GM12872 (cell line): ENCODE results near the gene KLHL29.

Source experiments
- TF ChIP-seq, protein P1 (sequence below): IDR thresholded peaks from 3 replicates; pipeline ENCODE4 v1.5.1; 2011; ENCODE audit warnings: low read depth, mild to moderate bottlenecking, low read length, moderate library complexity; ENCODE audit not compliant: insufficient read depth

KLHL29 gene

GRCh38 chr2:23584054-23584745 lies 199.2 kb downstream of the KLHL29 start:
- TF ChIP-seq, protein P1, sequence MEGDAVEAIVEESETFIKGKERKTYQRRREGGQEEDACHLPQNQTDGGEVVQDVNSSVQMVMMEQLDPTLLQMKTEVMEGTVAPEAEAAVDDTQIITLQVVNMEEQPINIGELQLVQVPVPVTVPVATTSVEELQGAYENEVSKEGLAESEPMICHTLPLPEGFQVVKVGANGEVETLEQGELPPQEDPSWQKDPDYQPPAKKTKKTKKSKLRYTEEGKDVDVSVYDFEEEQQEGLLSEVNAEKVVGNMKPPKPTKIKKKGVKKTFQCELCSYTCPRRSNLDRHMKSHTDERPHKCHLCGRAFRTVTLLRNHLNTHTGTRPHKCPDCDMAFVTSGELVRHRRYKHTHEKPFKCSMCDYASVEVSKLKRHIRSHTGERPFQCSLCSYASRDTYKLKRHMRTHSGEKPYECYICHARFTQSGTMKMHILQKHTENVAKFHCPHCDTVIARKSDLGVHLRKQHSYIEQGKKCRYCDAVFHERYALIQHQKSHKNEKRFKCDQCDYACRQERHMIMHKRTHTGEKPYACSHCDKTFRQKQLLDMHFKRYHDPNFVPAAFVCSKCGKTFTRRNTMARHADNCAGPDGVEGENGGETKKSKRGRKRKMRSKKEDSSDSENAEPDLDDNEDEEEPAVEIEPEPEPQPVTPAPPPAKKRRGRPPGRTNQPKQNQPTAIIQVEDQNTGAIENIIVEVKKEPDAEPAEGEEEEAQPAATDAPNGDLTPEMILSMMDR = no peak

DNA sequence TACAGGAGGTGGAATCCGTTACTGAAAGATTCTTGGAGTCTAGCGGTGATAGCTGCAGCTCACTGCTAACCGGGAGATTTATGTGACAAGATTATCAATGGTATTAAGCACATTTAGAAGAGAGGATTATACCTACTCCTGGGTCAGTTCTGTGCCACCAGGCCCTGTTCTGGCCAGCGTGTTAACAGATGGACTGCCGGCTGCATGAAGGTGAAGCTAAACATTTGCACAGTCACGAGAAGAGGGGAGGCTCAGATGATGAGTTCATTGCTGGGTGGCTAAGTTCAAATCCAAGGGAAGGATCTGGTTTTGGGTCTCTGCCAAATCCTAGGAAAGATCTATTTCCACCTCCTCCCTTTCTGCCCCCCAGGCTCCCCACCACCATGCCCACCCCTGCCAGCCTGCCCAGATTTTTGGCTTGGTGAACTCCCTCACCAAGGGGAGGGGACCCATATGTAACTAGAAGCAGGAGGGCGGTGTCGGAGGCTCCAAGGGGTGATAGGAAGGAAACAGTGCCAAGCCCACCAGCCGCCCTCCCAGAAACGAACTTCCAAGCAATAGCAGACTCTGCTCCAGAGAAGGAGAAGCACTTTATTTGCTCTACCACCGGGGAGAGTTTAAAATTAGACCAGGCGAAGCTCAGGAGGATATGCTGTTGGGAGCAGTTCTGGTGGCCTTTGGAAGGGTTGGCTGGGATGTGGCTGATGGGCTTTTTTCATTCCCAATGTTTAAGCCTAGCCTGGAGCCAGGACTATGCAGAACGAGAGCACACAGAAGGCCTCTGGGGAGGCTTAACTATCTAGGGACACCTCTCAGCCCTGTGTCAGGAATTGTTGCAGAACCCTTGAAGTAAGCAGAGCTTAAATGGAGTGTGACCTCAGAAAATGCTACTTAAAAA lies 200.5 kb downstream of the KLHL29 start:
- TF ChIP-seq, protein P1 = no peak

GRCh38 chr2:23586741-23587306 lies 201.8 kb downstream of the KLHL29 start:
- TF ChIP-seq, protein P1 = no peak

GRCh38 chr2:23587341-23587880 lies 202.4 kb downstream of the KLHL29 start:
- TF ChIP-seq, protein P1 = no peak

DNA sequence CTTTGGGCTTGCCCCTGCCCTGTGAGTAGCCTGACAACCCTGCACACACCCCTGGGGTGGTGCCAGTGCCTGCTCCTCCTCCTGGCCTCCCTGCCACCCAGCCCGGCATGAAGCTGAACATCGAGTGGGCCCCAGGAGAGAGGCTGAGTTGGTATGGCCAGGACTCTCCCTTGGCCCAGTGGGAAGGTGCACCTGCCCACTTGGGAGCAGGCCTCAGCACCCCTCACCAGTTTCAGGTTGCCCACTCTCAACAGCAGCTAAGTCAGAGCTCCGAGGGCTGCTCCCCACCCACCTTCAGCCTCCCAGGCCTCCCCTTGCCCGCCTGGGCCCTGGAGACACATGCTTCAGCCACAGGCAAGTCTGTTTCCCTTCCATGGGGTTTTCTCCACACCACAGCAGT lies 203.1 kb downstream of the KLHL29 start:
- TF ChIP-seq, protein P1 = no peak

DNA sequence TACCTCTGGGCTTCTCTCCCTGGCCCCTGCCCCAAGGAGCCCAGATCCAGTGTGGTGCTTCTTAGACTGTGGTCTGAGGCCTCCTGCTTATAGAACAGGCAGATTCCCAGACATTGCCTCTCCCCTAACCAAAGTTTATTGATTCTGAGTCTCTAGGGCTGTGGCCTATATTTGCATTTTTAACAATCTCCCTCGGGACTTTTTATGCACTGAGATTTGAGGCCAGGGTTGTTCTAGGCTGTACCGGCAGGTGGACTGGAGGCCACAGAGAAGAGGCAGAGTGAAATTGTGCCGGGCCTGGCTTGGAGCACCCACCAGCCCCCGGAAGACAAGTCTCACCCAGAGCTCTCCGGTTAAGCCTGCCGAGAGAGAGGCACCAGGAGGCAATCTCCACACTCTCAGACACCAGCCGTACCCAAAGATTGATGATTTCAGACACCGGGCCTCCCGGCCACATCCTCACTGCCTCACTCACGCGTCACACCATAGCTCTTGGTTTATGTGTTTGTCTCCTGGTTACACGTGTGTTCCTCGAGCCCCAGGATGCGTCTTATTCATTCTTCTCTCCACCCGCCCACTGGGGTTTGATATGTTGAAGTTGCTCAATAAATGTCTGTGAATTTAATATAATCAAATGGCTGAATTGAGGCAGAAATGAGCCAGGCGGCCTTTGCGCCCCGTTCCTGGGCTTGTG lies 203.7 kb downstream of the KLHL29 start:
- TF ChIP-seq, protein P1 = no peak

DNA sequence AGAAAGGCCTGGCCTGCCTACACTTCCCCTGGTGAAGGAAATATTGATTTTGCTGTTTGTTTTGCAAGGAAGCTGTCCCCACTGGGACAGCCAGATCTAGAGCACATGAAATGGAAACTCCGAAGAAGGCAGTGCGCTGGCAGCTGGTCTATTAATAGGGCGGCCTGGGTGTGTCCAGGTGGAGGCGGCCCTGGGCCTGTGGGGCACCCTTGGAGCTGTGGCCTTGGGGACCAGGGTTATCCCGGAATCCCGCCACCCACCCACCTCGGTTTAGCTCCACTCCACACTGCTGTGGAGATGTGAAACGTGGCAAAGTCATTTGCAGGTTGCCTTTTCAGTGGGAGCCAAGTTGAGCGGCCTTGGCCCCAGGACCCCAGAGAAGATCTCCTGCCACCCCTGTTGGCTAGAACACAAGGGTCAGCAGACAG lies 204.3 kb downstream of the KLHL29 start:
- TF ChIP-seq, protein P1 = no peak
